Smooth muscle cell (in vitro differentiated cells): Measurements from ENCODE around the gene ISCA1. TPM values are rescaled to one million over a fixed set of nuclear protein-coding genes. Genes with fewer than 3 reads are reported as not detected.

Source experiments
- DNase-seq: peaks from one replicate; lab custom pipeline; 2025; ENCODE audit not compliant: unreplicated experiment; lab: John Stamatoyannopoulos, UW
- H2AFZ ChIP-seq: fragments of 200-600 bp; sonication (generic); 2 replicates; pipeline ENCODE4 v1.6.0; 2016; ENCODE audit warnings: antibody characterized with exemption, low read depth, mild to moderate bottlenecking
- H3F3A ChIP-seq: fragments of 200-600 bp; sonication (generic); 2 replicates; pipeline ENCODE4 v1.6.0; 2017; ENCODE audit warnings: antibody characterized with exemption, low read depth
- H3K27ac ChIP-seq: fragments of 200-600 bp; sonication (generic); 2 replicates; pipeline ENCODE4 v1.5.1; 2016; ENCODE audit warnings: low read depth, mild to moderate bottlenecking
- H3K27me3 ChIP-seq: fragments of 200-600 bp; sonication (generic); 2 replicates; pipeline ENCODE4 v1.6.1; 2016; ENCODE audit warnings: low read depth, mild to moderate bottlenecking
- H3K36me3 ChIP-seq: fragments of 200-600 bp; sonication (generic); 2 replicates; pipeline ENCODE4 v1.5.1; 2016; ENCODE audit warnings: low read depth
- H3K4me1 ChIP-seq: fragments of 200-600 bp; sonication (generic); 2 replicates; pipeline ENCODE4 v1.5.1; 2016; ENCODE audit warnings: low read depth
- H3K4me2 ChIP-seq: fragments of 200-600 bp; sonication (generic); 2 replicates; pipeline ENCODE4 v1.6.0; 2016; ENCODE audit warnings: mild to moderate bottlenecking
- H3K4me3 ChIP-seq: fragments of 200-600 bp; sonication (generic); 2 replicates; pipeline ENCODE4 v1.5.1; 2016; ENCODE audit warnings: mild to moderate bottlenecking
- H3K79me2 ChIP-seq: fragments of 200-600 bp; sonication (generic); 2 replicates; pipeline ENCODE4 v1.6.0; 2016; ENCODE audit warnings: low read depth, mild to moderate bottlenecking
- H3K9ac ChIP-seq: fragments of 200-600 bp; sonication (generic); 2 replicates; pipeline ENCODE4 v1.6.0; 2016; ENCODE audit warnings: low read depth
- H3K9me3 ChIP-seq: fragments of 200-600 bp; sonication (generic); replicated peaks from 2 replicates; pipeline ENCODE4 v1.5.1; 2016; ENCODE audit warnings: low read depth
- H4K20me1 ChIP-seq: fragments of 200-600 bp; sonication (generic); 2 replicates; pipeline ENCODE4 v1.6.0; 2016; ENCODE audit warnings: low read depth
- CTCF ChIP-seq: fragments of 200-600 bp; sonication (generic); IDR thresholded peaks from 2 replicates; pipeline ENCODE4 v1.5.1; 2017; ENCODE audit warnings: borderline replicate concordance, mild to moderate bottlenecking, antibody characterized with exemption; ENCODE audit not compliant: insufficient read depth, poor library complexity, severe bottlenecking
- WGBS: methylation state at CpG from one replicate; pipeline ENCODE4 v1.1.7; 2016; ENCODE audit warnings: low lambda C conversion rate; 5-methylcytosine and 5-hydroxymethylcytosine counted together
- polyA plus RNA-seq: library from polyadenylated mRNA; unstranded; fragments of >200 nt; fragmentation: Nextera tagmentation; extraction: Ambion mirVana; gene quantifications from 2 replicates; pipeline ENCODE4 v1.2.1, GENCODE V29; 2016
- small RNA-seq: library from RNA; depleted of rRNA; stranded (forward); fragments of <200 nt; gene quantifications from one replicate; pipeline ENCODE3, GENCODE V24; 2014
- total RNA-seq: library from RNA; depleted of rRNA; stranded (reverse); fragments of >200 nt; gene quantifications from 2 replicates; pipeline ENCODE4 v1.2.3, GENCODE V29; 2014

The ISCA1 gene
- total and polyA plus RNA-seq, 2 experiments from 2014 or later, result 19.8 to 38.9 TPM

DNA sequence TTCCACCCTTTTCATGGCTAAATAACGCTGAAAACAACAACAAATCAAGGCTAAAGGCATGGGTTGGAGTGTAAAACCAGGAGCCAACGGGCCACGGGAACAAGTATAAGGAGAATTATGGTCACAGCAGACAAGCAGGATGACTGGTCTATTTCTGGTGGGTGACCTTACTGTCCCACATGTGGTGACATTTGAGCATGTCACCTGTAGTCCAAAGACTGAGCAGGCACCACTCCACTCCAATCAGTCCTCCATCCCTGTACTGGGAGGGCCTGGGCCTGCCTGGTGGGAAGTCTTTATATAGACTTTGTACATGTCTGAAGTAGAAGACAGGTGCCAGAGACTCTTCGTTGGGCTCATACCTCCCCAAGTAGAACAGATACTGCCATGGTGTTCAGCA lies 59.7 kb downstream of the ISCA1 start:
- no peak for TF ChIP-seq CTCF
- DNase-seq, result no peak
- Histone ChIP-seq H3K36me3 (no peaks in the 10 kb centered on the region), H3K27me3 (no peaks in the 10 kb centered on the region), H3K4me1 (no peaks in the 10 kb centered on the region), H3K9ac (no peak overlapping the region), H3K79me2 (no peaks in the 10 kb centered on the region), H4K20me1 (no peaks in the 10 kb centered on the region), H3K9me3 (no peaks in the 10 kb centered on the region), H3K4me2 (no peak overlapping the region), H3F3A (no peaks in the 10 kb centered on the region), H2AFZ (no peak overlapping the region), H3K4me3 (no peak overlapping the region), H3K27ac (no peak overlapping the region)
- WGBS, result 88% methylated on average over 4 of the region's 4 CpGs

DNA sequence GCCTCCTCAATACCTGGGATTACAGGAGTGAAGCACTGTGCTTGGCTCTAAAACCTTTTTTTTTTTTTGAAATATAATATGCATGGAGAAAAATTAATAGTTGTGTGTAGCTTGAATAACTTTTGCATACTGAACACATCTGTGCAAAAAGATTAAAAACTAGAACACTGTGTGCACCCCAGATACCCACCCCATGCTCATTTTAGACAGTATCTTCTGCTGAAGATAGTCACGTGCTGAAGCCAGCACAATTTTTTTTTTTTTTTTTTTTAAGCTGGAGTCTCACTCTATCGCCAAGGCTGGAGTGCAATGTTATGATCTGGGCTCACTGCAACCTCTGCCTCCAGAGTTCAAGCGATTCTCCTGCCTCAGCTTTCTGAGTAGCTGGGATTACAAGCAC lies 62.7 kb downstream of the ISCA1 start:
- no peak for TF ChIP-seq CTCF
- Histone ChIP-seq H3K27ac (no peak overlapping the region), H3K4me2 (no peak overlapping the region), H2AFZ (no peak overlapping the region), H3K4me1 (no peaks in the 10 kb centered on the region), H3K36me3 (no peaks in the 10 kb centered on the region), H3K4me3 (no peak overlapping the region), H3K9me3 (no peaks in the 10 kb centered on the region), H3F3A (no peaks in the 10 kb centered on the region), H4K20me1 (no peaks in the 10 kb centered on the region), H3K9ac (no peak overlapping the region), H3K27me3 (no peaks in the 10 kb centered on the region), H3K79me2 (no peaks in the 10 kb centered on the region)
- 92% methylated on average over 3 of the region's 3 CpGs for WGBS
- no peak for DNase-seq

GRCh38 chr9:86217076-86217755 lies 65.1 kb downstream of the ISCA1 start:
- Histone ChIP-seq H3K27ac (no peak overlapping the region), H2AFZ (no peak overlapping the region), H3K36me3 (no peaks in the 10 kb centered on the region), H3K79me2 (no peaks in the 10 kb centered on the region), H3F3A (no peaks in the 10 kb centered on the region), H3K27me3 (no peaks in the 10 kb centered on the region), H3K4me2 (no peak overlapping the region), H3K4me3 (no peak overlapping the region), H3K9ac (no peak overlapping the region), H4K20me1 (no peaks in the 10 kb centered on the region), H3K9me3 (no peaks in the 10 kb centered on the region), H3K4me1 (no peaks in the 10 kb centered on the region)
- no peak for DNase-seq
- no peak for TF ChIP-seq CTCF
- WGBS, result 95% methylated on average over 7 of the region's 7 CpGs

Small RNA genes lying within 50 kb of the gene (small RNA-seq; reads per million reads assigned to genes)
- gene AL137849.1 (not detected), gene RN7SKP264 (0.11 reads per million)

Other genes starting within 250 kb of the ISCA1 start
- 36.2 and 45.6 TPM in 2 replicates for gene GOLM1, start 183.0 kb downstream of the ISCA1 start, total RNA-seq
- 62.1 and 69.2 TPM in 2 replicates for gene GOLM1, start 183.0 kb downstream of the ISCA1 start, polyA plus RNA-seq
- gene C9orf153, start 22.9 kb downstream of the ISCA1 start, total RNA-seq, result 0.63 and 1.1 TPM in 2 replicates
- 0.69 TPM in 1 of 2 replicates, not detected in the other for gene C9orf153, start 22.9 kb downstream of the ISCA1 start, polyA plus RNA-seq
- 35.7 and 43.9 TPM in 2 replicates for gene TUT7, start 71.9 kb upstream of the ISCA1 start, total RNA-seq
- gene TUT7, start 71.9 kb upstream of the ISCA1 start, polyA plus RNA-seq, result 14.9 and 16.0 TPM in 2 replicates